Measurements from ENCODE around the gene PGM2. TPM values are rescaled to one million over a fixed set of nuclear protein-coding genes. Genes with fewer than 3 reads are reported as not detected.

Gene PGM2
- total RNA-seq, 2 donors from 2014 or later: 20.3 to 24.2 TPM

Other genes with a start within 250 kb of the PGM2 start
- 10 to 100 TPM; 33.6 to 40.5 TPM for gene RELL1, start 140.3 kb upstream of the PGM2 start, total RNA-seq
- gene TBC1D1, start 64.4 kb downstream of the PGM2 start, total RNA-seq: 100 to 1,000 TPM in 1 of 2 donors, 10 to 100 TPM in 1; 94.7 to 152 TPM
- 1 to 10 TPM; 2.5 to 2.6 TPM for gene PTTG2, start 133.7 kb downstream of the PGM2 start, total RNA-seq

All from posterior vena cava (tissue), 2 donors.